ENCODE measurements around the gene SEMA6A. TPM values are rescaled to one million over a fixed set of nuclear protein-coding genes. Genes with fewer than 3 reads are reported as not detected.

The SEMA6A gene
- polyA plus RNA-seq, 1 donor (not counting 4 experiments of a cell fraction or from before 2014, with no cell fraction given) = 0.68 TPM

- H3K79me2 ChIP-seq (ENCODE audit: control insufficient read depth, insufficient read depth, low read length) = no peaks in the 10 kb centered on the region
- no peak for FAIRE-seq
- no peaks in the 10 kb centered on the region for H3K4me1 ChIP-seq (ENCODE audit: control insufficient read depth, extremely low read depth, insufficient read depth, low read length)
- no peak for TF ChIP-seq EZH2 (IDR thresholded peaks at IDR 0.05; ENCODE audit: low read length)
- TF ChIP-seq CTCF (optimal IDR thresholded peaks at IDR 0.05 in 1 of 3, IDR thresholded peaks at IDR 0.05 in 1 of 3, conservative IDR thresholded peaks at IDR 0.05 in 1 of 3; ENCODE audit: extremely low read depth in 1 of 3, insufficient read depth in 2 of 3, low read length in 3 of 3) = no peak
- H3K36me3 ChIP-seq (ENCODE audit: control insufficient read depth in 2 of 2, extremely low read depth in 1 of 2, insufficient read depth in 2 of 2, low read length in 2 of 2) = no peaks in the 10 kb centered on the region
- no peaks in the 10 kb centered on the region for H4K20me1 ChIP-seq (ENCODE audit: control insufficient read depth, extremely low read depth, insufficient read depth, low read length)
- no peaks in the 10 kb centered on the region for H3K27me3 ChIP-seq (ENCODE audit: control insufficient read depth, extremely low read depth, insufficient read depth, low read length)
- DNase-seq (ENCODE audit: low read depth, low spot score) = no peak
- H2AFZ ChIP-seq (ENCODE audit: control insufficient read depth, low read length) = no peak overlapping the region
- dilution Hi-C loops (cut with MboI; ENCODE audit: extremely low pct_ligation_motif_present, low sequenced_read_pairs) = no loop called here
- H3K27ac ChIP-seq (ENCODE audit: control insufficient read depth, insufficient read depth, low read length) = no peak overlapping the region
- H3K4me3 ChIP-seq (ENCODE audit: control insufficient read depth in 2 of 3, extremely low read depth in 1 of 3, insufficient read depth in 2 of 3, low read depth in 1 of 3, low read length in 3 of 3) = no peak overlapping the region
- no peak overlapping the region for H3K4me2 ChIP-seq (ENCODE audit: control insufficient read depth, extremely low read depth, insufficient read depth, low read depth, low read length)
- H3K9ac ChIP-seq (ENCODE audit: control insufficient read depth, extremely low read depth, insufficient read depth, low read length) = no peak overlapping the region
- no peaks in the 10 kb centered on the region for H3K9me1 ChIP-seq (ENCODE audit: control insufficient read depth, extremely low read depth, insufficient read depth, low read length)
- no peaks in the 10 kb centered on the region for H3K9me3 ChIP-seq (ENCODE audit: control insufficient read depth, low read depth, low read length)
These were observed 137.8 kb downstream of the SEMA6A start for GRCh38 chr5:116436674-116437350.

- TF ChIP-seq CTCF (optimal IDR thresholded peaks at IDR 0.05 in 1 of 3, IDR thresholded peaks at IDR 0.05 in 1 of 3, conservative IDR thresholded peaks at IDR 0.05 in 1 of 3; ENCODE audit: extremely low read depth in 1 of 3, insufficient read depth in 2 of 3, low read length in 3 of 3) (no peak), EZH2 (IDR thresholded peaks at IDR 0.05; ENCODE audit: low read length) (no peak)
- dilution Hi-C loops (cut with MboI; ENCODE audit: extremely low pct_ligation_motif_present, low sequenced_read_pairs) = no loop called here
- no peak overlapping the region for H3K4me3 ChIP-seq (ENCODE audit: control insufficient read depth in 2 of 3, extremely low read depth in 1 of 3, insufficient read depth in 2 of 3, low read depth in 1 of 3, low read length in 3 of 3)
- H3K27me3 ChIP-seq (ENCODE audit: control insufficient read depth, extremely low read depth, insufficient read depth, low read length) = no peaks in the 10 kb centered on the region
- FAIRE-seq (no peak), DNase-seq (ENCODE audit: low read depth, low spot score) (no peak)
- no peaks in the 10 kb centered on the region for H3K79me2 ChIP-seq (ENCODE audit: control insufficient read depth, insufficient read depth, low read length)
- no peak overlapping the region for H3K4me2 ChIP-seq (ENCODE audit: control insufficient read depth, extremely low read depth, insufficient read depth, low read depth, low read length)
- no peaks in the 10 kb centered on the region for H3K36me3 ChIP-seq (ENCODE audit: control insufficient read depth in 2 of 2, extremely low read depth in 1 of 2, insufficient read depth in 2 of 2, low read length in 2 of 2)
- no peaks in the 10 kb centered on the region for H4K20me1 ChIP-seq (ENCODE audit: control insufficient read depth, extremely low read depth, insufficient read depth, low read length)
- H3K9me3 ChIP-seq (ENCODE audit: control insufficient read depth, low read depth, low read length) = no peaks in the 10 kb centered on the region
- H3K4me1 ChIP-seq (ENCODE audit: control insufficient read depth, extremely low read depth, insufficient read depth, low read length) = peaks cover under 1% of the 10 kb centered on the region
- no peak overlapping the region for H3K27ac ChIP-seq (ENCODE audit: control insufficient read depth, insufficient read depth, low read length)
- H2AFZ ChIP-seq (ENCODE audit: control insufficient read depth, low read length) = no peak overlapping the region
- no peak overlapping the region for H3K9ac ChIP-seq (ENCODE audit: control insufficient read depth, extremely low read depth, insufficient read depth, low read length)
- no peaks in the 10 kb centered on the region for H3K9me1 ChIP-seq (ENCODE audit: control insufficient read depth, extremely low read depth, insufficient read depth, low read length)
These were observed 145.7 kb downstream of the SEMA6A start for GRCh38 chr5:116428966-116429365.
